ENCODE results near the gene RRH.
"Not testable (repeated sequence)": the region's sequence is repeated elsewhere in the genome, so short reads cannot be mapped to it uniquely, and the experiment has no call there.

RRH gene

GRCh38 chr4:109847896-109848442 is 20.2 kb downstream of the RRH start, which contains the start of gene LRIT3:
Gene LRIT3 (plus strand): TSS chr4:109848107. CDS start chr4:109848202, 95 bp downstream.
- no peak for DNase-seq

- no peak for DNase-seq
These were observed 20.7 kb downstream of the RRH start for GRCh38 chr4:109848501-109848900.

GRCh38 chr4:109850601-109851000 is 22.8 kb downstream of the RRH start:
- DNase-seq, result no peak

- not testable (repeated sequence) for DNase-seq
These were observed 31.9 kb downstream of the RRH start for GRCh38 chr4:109859426-109860300.

GRCh38 chr4:109861271-109861670 is 33.5 kb downstream of the RRH start:
- DNase-seq, result no peak

- no peak for DNase-seq
These were observed 34.2 kb downstream of the RRH start for GRCh38 chr4:109861916-109862511.

- DNase-seq, result no peak
These were observed 36.4 kb downstream of the RRH start for GRCh38 chr4:109864134-109864533.

GRCh38 chr4:109870061-109870460 is 42.3 kb downstream of the RRH start:
- no peak for DNase-seq

GRCh38 chr4:109872065-109872464 is 44.3 kb downstream of the RRH start:
- no peak for DNase-seq

GRCh38 chr4:109872950-109873656 is 45.3 kb downstream of the RRH start:
- no peak for DNase-seq

- DNase-seq, result no peak
These were observed 46.2 kb downstream of the RRH start for GRCh38 chr4:109873791-109874514.

GRCh38 chr4:109875106-109875505 is 47.3 kb downstream of the RRH start:
- no peak for DNase-seq

GRCh38 chr4:109875553-109875952 is 47.8 kb downstream of the RRH start:
- DNase-seq, result not testable (repeated sequence)

- DNase-seq, result no peak
These were observed 49.0 kb downstream of the RRH start for GRCh38 chr4:109876634-109877265.

GRCh38 chr4:109877400-109877799 is 49.6 kb downstream of the RRH start:
- no peak for DNase-seq

- DNase-seq, result no peak
These were observed 50.6 kb downstream of the RRH start for GRCh38 chr4:109878355-109878754.

GRCh38 chr4:109879081-109879480 is 51.3 kb downstream of the RRH start:
- no peak for DNase-seq

GRCh38 chr4:109879636-109880314 is 52.0 kb downstream of the RRH start:
- no peak for DNase-seq

GRCh38 chr4:109886303-109886702 is 58.5 kb downstream of the RRH start:
- no peak for DNase-seq

- no peak for DNase-seq
These were observed 59.3 kb downstream of the RRH start for GRCh38 chr4:109887071-109887470.

- DNase-seq, result no peak
These were observed 62.3 kb downstream of the RRH start for GRCh38 chr4:109890076-109890475.

All from activated naive CD4-positive, alpha-beta T cell treated with Interleukin-2 at 50 U/mL for 16 hours (primary cell).